HG03520 (cell line): Measurements from ENCODE around the gene KCTD4.
"Not testable (repeated sequence)": the region's sequence is repeated elsewhere in the genome, so short reads cannot be mapped to it uniquely, and the experiment has no call there.

Experiments used
- ATAC-seq: cut with Tn5 transposase; IDR thresholded peaks from one replicate; pipeline ENCODE4 v1.9.1; 2021; ENCODE audit warnings: mild to moderate bottlenecking, moderate library complexity; ENCODE audit not compliant: unreplicated experiment

The KCTD4 gene

GRCh38 chr13:45200701-45201232, at the start of gene KCTD4:
Gene KCTD4 (minus strand): TSS chr13:45201045. CDS start chr13:45194567, 6,478 bp downstream.
- ATAC-seq = no peak

DNA sequence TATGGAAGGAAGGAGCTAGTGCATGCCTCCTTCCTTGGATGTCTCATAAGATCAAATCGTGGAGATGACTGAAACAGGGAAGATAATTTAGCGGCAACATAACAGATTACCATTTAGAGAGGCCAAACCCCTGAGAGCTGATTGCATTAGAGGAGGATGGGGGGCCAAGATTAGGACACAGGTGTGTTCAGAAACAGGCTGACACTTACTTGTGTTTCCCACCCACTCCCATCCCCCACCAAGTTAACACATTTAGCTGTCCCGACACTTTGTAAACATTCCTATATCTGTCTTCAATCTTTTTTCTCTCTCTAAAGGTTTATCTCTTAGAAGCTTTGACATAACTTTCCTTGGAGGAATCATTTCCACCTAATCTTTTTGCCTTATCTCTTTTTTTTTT, 48.8 kb upstream of the KCTD4 start:
- ATAC-seq = no peak

DNA sequence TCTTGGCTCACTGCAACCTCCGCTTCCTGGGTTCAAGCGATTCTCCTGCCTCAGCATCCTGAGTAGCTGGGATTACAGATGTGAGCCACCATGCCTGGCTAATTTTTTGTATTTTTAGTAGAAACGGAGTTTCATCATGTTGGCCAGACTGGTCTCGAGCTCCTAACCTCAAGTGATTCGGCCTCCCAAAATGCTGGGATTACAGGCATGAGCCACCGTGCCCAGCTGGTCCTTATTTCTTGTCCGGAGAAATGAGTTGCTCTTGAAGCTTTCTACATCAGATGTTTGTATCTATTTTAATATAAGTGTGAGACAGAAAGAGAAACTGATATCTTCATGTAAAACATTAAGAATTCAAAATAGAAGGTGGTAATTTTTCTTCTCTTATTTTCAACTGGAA, 43.9 kb upstream of the KCTD4 start:
- not testable (repeated sequence) for ATAC-seq

GRCh38 chr13:45243077-45243476, 42.2 kb upstream of the KCTD4 start:
- ATAC-seq = no peak

DNA sequence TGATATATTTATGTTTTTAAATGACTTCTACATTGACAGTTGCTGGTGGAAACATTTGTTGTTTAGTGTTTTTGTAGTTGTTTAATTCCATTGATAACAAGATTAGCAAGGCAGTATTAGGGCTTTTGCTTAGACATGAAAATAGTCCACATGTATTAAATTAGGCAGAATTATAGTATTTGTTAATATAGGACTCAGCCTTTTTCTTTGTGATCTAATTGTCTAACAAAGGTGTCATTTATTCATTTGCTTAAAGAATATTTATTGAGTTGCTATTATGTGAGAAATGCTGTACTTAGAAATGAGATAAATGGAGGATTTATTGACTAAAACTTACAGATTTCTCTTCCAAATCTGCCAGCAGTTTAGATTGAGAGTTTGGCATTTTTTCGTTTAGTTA, 41.7 kb upstream of the KCTD4 start:
- ATAC-seq = no peak

DNA sequence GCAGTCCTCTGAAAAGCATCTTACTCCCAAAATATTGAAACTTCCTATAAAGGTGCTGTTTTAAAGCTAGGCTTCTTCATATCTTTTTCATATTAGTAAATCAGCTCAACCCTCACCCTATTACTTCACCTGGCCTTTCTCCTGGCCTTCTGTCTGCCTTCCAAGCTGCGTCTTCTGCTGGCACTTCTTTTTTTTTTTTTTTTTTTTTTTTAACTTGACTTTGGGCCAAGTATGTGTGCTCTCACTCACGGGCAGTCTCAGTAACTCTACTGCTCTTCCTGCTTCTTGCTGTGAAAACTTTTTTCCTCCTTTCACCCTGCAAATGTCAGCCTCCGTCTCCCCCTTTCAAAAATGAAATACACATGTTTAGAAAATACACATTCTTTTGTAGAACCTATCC, 41.2 kb upstream of the KCTD4 start:
- ATAC-seq = no peak

- ATAC-seq = no peak
Measured at GRCh38 chr13:45240143-45240542, 39.3 kb upstream of the KCTD4 start.

GRCh38 chr13:45238945-45239795, 38.3 kb upstream of the KCTD4 start:
- ATAC-seq = no peak

DNA sequence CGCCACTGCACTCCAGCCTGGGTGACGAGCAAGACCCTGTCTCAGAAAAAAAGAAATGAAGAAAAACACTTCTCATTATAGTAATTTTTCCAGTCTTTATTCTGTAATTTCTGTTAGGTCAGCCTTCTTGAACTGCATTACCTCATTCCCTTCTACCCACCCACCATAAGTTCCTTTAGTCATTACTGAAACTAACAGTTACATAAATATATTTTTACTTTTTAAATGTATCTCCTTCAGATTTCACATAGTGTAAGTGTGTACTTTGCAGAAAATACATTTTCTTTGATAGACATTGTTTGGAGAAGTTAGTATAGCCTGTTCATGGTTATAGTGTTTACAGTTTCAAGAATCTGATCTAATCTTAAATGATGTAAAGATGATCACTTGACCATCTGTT, 31.7 kb upstream of the KCTD4 start:
- ATAC-seq = no peak

DNA sequence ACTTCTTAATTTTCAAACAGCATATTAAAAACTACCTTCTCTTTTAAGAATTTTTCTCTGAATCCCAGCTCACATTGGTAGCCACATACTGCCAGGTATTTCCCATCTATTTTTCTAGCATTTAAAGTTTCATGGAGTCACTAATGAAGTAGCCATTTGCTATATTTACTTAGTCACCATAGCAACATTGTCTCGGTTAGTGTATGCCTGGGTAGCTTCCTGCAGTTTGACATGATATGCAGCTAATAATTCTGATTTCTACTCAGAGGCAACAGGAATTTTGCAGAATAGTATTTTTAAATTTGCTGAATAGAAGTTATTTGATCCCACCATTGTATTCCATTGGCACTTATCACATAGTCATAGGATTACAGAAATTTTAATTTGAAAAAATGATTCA, 30.9 kb upstream of the KCTD4 start:
- ATAC-seq = no peak

GRCh38 chr13:45231305-45231704, 30.5 kb upstream of the KCTD4 start:
- no peak for ATAC-seq

DNA sequence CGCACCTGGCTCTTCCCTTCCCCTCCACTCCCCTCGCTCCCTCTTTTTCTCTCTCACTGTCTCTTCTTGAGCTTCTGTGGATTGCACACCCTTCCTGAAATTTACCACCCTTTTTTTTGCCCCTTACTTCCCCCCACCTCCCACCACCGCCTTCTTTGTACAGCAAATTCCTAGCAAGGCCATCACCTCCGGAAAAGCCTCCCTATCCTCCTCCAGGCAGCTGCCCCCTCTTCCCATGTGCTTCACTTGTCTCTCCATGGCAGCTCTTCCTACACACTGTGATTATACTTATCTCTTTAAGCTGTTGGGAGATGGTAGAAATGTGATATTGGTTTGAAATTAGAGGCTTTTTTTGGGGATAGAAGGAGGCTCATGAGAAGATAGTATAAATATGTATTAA, 28.3 kb upstream of the KCTD4 start:
- ATAC-seq = no peak

DNA sequence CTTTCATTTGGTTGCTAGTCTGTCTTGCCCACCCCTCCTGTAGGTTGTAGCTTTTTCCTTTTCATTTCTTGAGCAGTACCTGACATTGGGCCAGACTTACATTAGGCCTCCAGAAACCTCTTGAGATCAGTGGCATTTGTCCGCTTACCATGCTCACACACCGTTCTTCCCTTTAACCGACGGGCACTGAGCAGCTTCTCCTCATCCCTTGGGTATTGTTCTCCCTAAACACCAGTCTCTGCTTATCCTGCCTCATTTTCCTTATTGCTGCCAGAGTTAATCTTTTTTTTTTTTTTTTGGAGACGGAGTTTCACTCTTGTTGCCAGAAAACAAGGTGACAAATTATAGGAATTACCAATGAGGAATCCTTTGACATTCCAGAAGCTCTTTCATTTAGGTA, 27.2 kb upstream of the KCTD4 start:
- ATAC-seq = no peak

DNA sequence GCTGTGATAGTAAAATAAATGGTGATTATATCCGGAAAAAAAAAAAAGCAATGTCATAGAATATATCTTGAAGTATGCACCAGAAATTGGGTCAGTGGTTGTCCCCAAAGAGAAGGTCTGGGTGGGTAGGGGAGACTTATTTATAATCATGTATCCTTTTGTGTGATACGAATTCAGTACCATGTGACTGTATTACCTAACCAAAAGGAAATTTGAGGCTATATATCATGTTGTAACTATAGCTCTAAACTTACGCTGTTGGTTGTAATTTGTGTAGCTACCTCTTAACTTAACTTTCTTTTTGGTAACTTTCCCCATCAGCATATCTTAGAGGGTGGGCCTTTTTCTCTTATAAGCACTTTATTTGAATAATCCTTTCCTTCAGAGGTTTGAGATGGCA, 25.2 kb upstream of the KCTD4 start:
- ATAC-seq = no peak

DNA sequence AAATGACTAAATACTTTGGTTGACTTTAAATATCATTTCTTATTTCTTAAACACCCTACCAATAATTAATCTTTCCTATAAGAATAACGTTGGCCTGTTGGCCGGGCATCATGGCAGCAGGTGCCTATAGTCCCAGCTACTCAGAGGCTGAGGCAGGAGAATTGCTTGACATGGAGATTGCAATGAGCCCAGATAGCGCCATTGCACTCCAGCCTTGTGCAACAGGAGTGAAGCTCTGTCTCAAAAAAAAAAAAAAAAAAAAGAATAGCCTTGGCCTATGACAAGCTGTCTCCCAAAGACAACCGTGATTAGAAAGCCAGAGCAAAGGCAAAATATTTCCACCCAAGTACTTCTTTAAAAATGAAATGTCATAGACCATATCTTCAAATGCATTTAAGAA, 24.5 kb upstream of the KCTD4 start:
- no peak for ATAC-seq

GRCh38 chr13:45224176-45224575, 23.3 kb upstream of the KCTD4 start:
- no peak for ATAC-seq

DNA sequence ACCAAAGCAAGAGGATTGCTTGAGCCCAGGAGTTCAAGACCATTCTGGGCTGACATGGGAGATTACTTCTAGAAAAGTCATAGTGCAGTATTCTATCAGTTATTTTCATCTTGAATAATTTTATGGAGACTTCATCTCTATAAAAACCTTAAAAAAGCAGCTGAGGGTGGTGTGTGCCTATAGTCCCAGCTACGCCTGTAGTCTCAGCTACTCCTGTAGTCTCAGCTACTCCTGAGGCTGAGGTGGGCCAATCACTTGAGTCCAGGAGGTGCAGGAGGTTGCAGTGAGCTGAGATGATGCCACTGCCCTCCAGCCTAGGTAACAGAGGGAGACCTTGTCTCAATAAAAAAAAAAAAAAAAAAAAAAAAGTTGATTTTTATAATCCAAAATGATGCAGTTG, 22.1 kb upstream of the KCTD4 start:
- no peak for ATAC-seq

DNA sequence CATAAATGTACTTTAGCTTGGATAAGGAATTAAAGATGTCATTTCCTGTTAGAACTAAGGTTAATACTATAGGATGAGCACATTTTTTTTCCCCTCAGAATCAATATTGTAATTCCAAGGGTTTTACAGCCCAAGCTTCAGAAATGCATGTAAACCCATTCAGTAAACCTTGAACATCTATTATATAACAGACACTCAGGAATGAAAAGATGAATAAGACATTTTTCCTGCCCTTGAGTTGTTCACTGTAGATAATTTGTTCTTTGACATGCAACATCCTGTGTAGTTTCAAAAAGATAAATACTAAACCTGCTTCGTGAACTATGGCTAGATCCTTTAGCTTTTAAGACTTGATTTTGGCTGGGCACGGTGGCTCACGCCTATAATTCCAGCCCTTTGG, 21.7 kb upstream of the KCTD4 start:
- ATAC-seq = no peak

DNA sequence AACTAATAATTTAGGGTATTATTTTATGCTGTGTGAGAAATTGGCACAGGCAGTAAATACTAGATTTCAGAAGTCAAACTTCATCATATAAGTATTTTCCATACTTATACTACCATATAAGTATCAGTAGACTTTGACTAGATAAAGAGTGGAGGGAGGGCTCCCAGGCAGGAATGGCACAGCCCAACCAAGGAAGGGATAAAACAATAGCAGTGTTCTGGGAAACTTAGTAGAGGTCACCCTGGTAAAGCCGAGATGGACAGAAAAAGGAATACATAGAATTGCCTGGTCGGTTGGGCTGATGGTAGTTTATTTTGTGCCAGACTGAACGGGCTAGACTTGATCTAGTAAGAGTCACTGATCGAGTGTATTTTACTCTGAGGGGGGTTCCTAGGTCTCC, 19.6 kb upstream of the KCTD4 start:
- no peak for ATAC-seq

DNA sequence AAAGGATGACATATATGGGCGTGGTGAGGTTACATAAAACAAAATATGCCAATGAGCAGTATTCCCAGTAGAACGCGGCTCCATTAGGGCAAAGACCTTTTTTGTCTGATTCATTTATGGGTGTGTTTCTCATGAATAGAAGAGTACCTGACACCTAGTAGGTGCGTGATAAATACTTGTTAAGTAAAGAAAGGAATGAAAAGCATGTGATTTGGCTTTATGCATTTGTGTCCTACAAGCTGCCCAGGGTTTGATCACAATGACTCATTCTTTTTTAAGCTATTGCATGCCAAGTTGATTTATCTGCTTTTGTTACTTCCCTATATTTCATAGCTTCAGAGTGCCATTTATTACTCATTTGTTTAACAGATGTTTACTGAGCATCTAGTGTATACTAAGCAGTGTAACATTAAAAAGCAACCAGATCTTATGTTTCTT, 19.1 kb upstream of the KCTD4 start:
- ATAC-seq = no peak

DNA sequence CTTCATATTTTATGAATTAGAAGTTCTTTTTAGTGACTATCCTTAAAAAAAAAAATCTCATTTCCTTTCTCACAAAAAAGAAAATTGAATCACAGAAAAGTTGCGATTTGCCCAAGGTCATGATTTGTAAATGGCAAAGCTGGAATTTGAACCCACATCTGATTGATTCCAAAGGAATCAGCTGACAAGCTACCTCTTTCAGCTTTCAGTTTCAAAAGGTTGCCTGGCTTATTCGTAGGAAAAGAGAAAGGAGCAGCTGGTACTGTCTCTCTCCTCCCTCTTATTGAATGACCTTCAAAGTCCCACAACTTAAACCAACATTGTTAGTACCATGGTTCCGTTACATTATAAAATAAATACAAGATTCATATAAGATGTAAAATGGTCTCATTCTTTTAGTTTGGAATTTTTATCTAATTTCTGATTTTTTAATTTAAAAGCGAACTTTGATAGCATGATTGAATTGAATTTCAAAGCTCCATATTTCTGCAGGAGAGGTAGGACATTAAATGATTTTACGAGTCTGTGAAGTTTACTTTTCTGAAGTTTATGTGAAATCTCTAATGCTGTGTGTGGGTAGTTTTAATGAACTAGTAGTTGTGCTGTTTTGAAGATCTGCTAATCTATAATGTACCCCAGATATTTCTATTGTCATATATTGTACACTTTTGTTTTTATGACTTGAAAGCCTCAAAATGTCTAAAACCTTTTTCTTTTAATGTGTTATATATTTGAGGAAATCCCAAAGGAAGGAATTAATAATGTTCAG, 18.5 kb upstream of the KCTD4 start:
- ATAC-seq = no peak

- ATAC-seq = no peak
Measured at GRCh38 chr13:45218689-45219088, 17.8 kb upstream of the KCTD4 start.
